C4-2B (cell line): ENCODE measurements around the gene CARMIL1.

ENCODE experiments used
- H3K27ac ChIP-seq: fragments of 450-650 bp; 2 replicates; pipeline ENCODE4 v1.5.1; 2017
- CTCF ChIP-seq: fragments of 450-650 bp; conservative IDR thresholded peaks from 2 replicates; pipeline ENCODE4 v1.5.1; 2017; ENCODE audit warnings: mild to moderate bottlenecking
- ZFX ChIP-seq: fragments of 450-650 bp; IDR thresholded peaks from 2 replicates; pipeline ENCODE4 v1.6.1; 2017

Gene CARMIL1

GRCh38 chr6:25343984-25344383, 64.8 kb downstream of the CARMIL1 start:
- no peak for TF ChIP-seq CTCF
- TF ChIP-seq ZFX = no peak
- no peak overlapping the region for H3K27ac ChIP-seq

GRCh38 chr6:25344827-25345226, 65.7 kb downstream of the CARMIL1 start:
- H3K27ac ChIP-seq = no peak overlapping the region
- TF ChIP-seq CTCF (no peak), ZFX (no peak)

GRCh38 chr6:25346064-25346463, 66.9 kb downstream of the CARMIL1 start:
- TF ChIP-seq CTCF = no peak
- TF ChIP-seq ZFX = no peak
- H3K27ac ChIP-seq = no peak overlapping the region

- no peak for TF ChIP-seq ZFX
- no peak for TF ChIP-seq CTCF
- no peak overlapping the region for H3K27ac ChIP-seq
These were observed 71.4 kb downstream of the CARMIL1 start for GRCh38 chr6:25350573-25350972.

- TF ChIP-seq ZFX = no peak
- H3K27ac ChIP-seq = no peak overlapping the region
These were observed 72.3 kb downstream of the CARMIL1 start for GRCh38 chr6:25351485-25351884.

- H3K27ac ChIP-seq = no peak overlapping the region
- no peak for TF ChIP-seq ZFX
These were observed 73.1 kb downstream of the CARMIL1 start for GRCh38 chr6:25352285-25352684.

- H3K27ac ChIP-seq = no peak overlapping the region
- TF ChIP-seq CTCF (no peak), ZFX (no peak)
These were observed 75.1 kb downstream of the CARMIL1 start for GRCh38 chr6:25354078-25354932.

GRCh38 chr6:25359191-25359861, 80.2 kb downstream of the CARMIL1 start:
- H3K27ac ChIP-seq = no peak overlapping the region
- no peak for TF ChIP-seq ZFX
- no peak for TF ChIP-seq CTCF
